AG09319 (cell line): ENCODE results near the gene CLDN7.

Experiments used
- DNase-seq: peaks from one replicate; pipeline ENCODE4 v3.0.0-alpha.2; 2010; ENCODE audit warnings: low read depth; ENCODE audit errors: extremely low read depth
- CTCF ChIP-seq: IDR thresholded peaks from 2 replicates; pipeline ENCODE4 v1.5.1; 2011; ENCODE audit warnings: low read depth, mild to moderate bottlenecking, inconsistent platforms, low read length, moderate library complexity

CLDN7 gene

GRCh38 chr17:7221278-7222092, 40.8 kb downstream of the CLDN7 start:
- no peak for DNase-seq
- no peak for TF ChIP-seq CTCF

DNA sequence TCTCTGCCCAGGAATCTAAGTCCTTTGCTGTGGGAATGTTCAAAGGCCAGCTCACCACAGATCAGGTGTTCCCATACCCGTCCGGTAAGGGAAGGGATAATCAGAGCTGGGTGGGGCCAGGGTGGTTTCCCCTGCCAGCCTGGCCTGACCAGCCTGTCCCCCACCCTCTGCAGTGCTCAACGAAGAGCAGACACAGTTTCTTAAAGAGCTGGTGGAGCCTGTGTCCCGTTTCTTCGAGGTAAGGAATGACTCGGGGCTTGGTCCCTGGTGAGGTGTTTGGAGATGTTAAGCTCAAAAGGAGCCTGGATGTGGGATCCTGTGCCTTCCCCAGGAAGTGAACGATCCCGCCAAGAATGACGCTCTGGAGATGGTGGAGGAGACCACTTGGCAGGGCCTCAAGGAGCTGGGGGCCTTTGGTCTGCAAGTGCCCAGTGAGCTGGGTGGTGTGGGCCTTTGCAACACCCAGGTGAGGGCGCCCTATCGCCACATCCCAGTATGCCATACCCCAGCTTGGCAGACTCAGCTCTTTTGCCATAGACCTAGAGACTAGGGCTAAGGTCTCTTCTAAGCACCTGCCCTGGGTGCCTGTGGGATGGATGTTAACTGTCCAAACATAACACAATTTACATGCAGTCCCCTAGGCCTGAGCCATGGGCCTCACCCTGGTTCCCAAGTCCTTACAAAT, 41.5 kb downstream of the CLDN7 start:
- DNase-seq: no peak
- peak; percentile 46 for TF ChIP-seq CTCF

- DNase-seq: peak; percentile 60
Measured at GRCh38 chr17:7219812-7220592, 42.3 kb downstream of the CLDN7 start, which contains the start of the genes ACADVL and DLG4. ACADVL (plus strand) TSS chr17:7219938; CDS start chr17:7219985, 47 bp downstream. DLG4 (minus strand) TSS chr17:7219836.

DNA sequence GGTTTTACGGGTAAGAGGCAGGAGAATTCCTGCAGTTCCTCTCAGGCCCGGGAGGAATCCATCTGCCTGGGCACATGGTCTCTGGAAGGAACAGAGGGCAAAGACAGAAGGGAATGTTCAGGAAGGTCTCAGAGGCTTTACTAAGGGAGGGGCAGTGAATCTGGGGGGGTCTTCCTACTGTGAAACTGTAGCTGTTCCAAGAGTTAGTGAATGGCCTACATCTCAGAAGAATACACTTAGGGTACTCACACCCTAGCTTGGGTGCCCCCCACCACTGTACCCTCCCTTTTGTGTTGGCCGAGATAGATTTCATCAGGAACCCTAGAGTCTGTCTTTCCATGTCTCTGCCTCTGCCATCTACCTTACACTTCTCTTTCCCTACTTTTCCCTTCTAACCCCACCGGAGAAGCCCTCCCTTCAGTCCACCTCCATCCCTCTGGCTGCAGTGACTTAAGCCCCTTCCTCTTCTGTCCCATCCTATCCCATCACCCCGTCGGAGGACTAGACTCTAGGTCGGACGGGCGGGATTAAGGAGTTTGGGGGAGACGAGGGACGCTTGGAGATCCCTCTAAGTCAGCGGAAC, 43.0 kb downstream of the CLDN7 start:
- TF ChIP-seq CTCF: no peak
- DNase-seq: no peak

More at GRCh38 chr17:7219812-7220592, 42.3 kb downstream of the CLDN7 start, which contains the start of the genes ACADVL and DLG4:
- no peak for TF ChIP-seq CTCF

- DNase-seq: no peak
- TF ChIP-seq CTCF: no peak
Measured at GRCh38 chr17:7218758-7219157, 43.5 kb downstream of the CLDN7 start.

- DNase-seq: no peak
- TF ChIP-seq CTCF: no peak
Measured at GRCh38 chr17:7218166-7218565, 44.1 kb downstream of the CLDN7 start.
